ENCODE measurements around the gene LAYN.

LAYN gene

DNA sequence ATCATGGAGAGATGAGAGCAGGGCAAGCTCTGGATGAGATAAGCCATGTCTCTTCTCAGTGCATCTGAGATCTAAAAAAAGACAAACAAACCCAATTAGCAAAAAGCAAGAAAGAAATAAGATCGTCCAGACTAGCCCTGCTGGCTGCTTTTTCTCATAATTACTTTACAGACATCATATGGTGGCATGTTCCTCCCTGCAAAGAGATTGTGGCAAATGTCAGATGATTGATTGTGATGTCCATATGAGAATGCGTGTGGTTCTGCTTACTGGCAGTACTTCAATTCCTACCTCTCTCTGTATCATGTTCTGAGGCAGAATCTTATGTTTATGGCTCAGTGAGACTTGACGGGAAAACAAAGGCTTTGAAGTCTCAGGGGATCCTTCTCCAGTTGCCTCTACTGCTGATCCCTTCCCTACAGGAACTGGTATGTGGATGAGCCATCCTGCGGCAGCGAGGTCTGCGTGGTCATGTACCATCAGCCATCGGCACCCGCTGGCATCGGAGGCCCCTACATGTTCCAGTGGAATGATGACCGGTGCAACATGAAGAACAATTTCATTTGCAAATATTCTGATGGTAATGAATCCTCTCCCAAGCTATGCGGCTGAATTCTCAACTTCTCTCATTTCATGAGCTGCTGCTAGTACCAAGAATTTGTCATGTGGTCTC lies 8.8 kb downstream of the LAYN start:
- Histone ChIP-seq H3K36me3 (no peaks in the 10 kb centered on the region), H3K9me3 (no peaks in the 10 kb centered on the region), H3K4me1 (peaks cover 3% of the 10 kb centered on the region; the same call in 1 of the 2 replicates), H3K4me3 (ENCODE audit: low read depth, low read length) (no peak overlapping the region), H3K27me3 (no peaks in the 10 kb centered on the region; the same call in 1 of the 2 replicates)
- TF ChIP-seq, protein P1, sequence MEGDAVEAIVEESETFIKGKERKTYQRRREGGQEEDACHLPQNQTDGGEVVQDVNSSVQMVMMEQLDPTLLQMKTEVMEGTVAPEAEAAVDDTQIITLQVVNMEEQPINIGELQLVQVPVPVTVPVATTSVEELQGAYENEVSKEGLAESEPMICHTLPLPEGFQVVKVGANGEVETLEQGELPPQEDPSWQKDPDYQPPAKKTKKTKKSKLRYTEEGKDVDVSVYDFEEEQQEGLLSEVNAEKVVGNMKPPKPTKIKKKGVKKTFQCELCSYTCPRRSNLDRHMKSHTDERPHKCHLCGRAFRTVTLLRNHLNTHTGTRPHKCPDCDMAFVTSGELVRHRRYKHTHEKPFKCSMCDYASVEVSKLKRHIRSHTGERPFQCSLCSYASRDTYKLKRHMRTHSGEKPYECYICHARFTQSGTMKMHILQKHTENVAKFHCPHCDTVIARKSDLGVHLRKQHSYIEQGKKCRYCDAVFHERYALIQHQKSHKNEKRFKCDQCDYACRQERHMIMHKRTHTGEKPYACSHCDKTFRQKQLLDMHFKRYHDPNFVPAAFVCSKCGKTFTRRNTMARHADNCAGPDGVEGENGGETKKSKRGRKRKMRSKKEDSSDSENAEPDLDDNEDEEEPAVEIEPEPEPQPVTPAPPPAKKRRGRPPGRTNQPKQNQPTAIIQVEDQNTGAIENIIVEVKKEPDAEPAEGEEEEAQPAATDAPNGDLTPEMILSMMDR (IDR thresholded peaks at IDR 0.05; ENCODE audit: low read depth, low read length): no peak
- no peak for DNase-seq

DNA sequence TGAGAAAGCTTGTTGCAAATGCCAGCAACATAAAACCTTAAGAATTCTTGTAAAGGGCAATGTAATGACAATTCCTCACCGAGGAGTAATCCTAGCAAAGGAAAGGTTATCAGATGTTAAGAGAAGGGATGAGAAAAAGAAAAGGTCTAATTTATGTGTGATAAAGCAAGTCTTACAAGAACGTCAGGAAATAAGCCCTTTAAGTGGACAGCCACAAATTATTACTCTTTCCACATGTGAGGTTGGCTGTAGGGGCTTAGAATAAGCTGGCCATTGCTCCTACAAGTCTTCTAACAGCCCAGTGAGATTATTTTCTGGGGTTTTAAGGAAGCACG lies 9.3 kb downstream of the LAYN start:
- Histone ChIP-seq H3K4me3 (ENCODE audit: low read depth, low read length) (no peak overlapping the region), H3K9me3 (no peaks in the 10 kb centered on the region), H3K4me1 (peaks cover 3% of the 10 kb centered on the region; the same call in 1 of the 2 replicates), H3K27me3 (no peaks in the 10 kb centered on the region; the same call in 1 of the 2 replicates), H3K36me3 (no peaks in the 10 kb centered on the region)
- no peak for DNase-seq
- TF ChIP-seq, protein P1 (IDR thresholded peaks at IDR 0.05; ENCODE audit: low read depth, low read length): no peak

DNA sequence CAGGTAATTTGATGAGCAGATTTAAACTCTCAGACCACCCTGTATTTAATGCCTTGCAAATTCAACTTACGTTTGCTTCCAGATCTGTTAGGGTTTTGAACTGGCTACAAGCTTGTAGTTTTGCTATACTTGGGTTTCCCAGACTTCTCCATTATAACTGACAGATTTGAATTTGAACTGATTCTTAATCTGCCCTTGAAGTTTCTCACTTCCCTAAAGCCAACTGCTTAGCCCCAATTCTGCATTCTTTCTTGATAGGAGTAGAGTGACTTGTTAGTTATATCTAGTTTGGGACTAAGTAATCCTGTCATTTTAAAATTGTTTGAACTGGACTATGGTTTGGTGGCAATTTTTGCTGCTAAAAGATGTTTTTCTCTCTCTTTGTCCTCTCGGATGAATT lies 9.7 kb downstream of the LAYN start:
- peaks cover 3% of the 10 kb centered on the region; the same call in 1 of the 2 replicates for H3K4me1 ChIP-seq
- H3K4me3 ChIP-seq (ENCODE audit: low read depth, low read length): no peak overlapping the region
- no peaks in the 10 kb centered on the region; the same call in 1 of the 2 replicates for H3K27me3 ChIP-seq
- H3K9me3 ChIP-seq: no peaks in the 10 kb centered on the region
- TF ChIP-seq, protein P1 (IDR thresholded peaks at IDR 0.05; ENCODE audit: low read depth, low read length): no peak
- DNase-seq: no peak
- no peaks in the 10 kb centered on the region for H3K36me3 ChIP-seq

DNA sequence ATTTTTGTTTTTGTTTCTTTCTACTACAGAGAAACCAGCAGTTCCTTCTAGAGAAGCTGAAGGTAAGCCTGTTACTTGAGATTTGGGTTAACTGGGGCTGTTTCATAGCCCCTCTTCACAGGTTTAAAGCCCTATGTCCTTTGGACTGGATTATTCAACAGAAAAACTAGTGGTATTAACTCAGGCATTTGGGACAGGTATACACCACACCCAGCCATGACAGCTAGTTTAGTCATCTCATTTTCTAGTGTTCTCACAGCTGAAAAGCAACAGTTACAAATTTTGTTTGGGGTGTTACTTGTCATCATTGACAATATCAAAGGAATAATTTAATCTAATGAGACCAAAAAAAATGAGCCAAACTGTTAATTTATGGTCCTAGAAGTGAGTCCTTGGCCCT lies 14.0 kb downstream of the LAYN start:
- no peaks in the 10 kb centered on the region for H3K36me3 ChIP-seq
- H3K4me3 ChIP-seq (ENCODE audit: low read depth, low read length): no peak overlapping the region
- no peak for DNase-seq

DNA sequence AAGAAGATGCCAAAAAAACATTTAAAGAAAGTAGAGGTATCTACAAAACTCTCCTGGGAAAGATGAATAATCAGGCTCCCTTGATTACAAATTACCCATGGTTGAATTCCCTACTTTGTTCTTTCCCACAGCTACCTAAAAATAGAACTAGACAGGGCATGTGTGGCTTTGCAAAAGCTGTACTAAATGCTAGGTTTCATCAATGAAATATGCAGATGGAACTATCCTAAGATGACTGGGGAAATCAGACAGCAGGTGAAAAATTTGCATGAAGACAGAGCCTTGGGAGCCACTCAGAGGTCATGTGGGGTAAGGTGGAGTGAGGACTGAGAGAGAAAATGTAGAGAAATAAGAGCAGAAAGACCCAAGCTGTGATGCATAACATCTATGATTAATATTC lies 14.7 kb downstream of the LAYN start:
- Histone ChIP-seq H3K27me3 (no peaks in the 10 kb centered on the region), H3K9me3 (peaks cover 5% of the 10 kb centered on the region), H3K4me1 (no peaks in the 10 kb centered on the region), H3K4me3 (ENCODE audit: low read depth, low read length) (no peak overlapping the region), H3K36me3 (no peaks in the 10 kb centered on the region)
- TF ChIP-seq, protein P1 (IDR thresholded peaks at IDR 0.05; ENCODE audit: low read depth, low read length): no peak
- no peak for DNase-seq

More for the DNA sequence above, 14.0 kb downstream of the LAYN start:
- Histone ChIP-seq H3K4me1 (no peaks in the 10 kb centered on the region), H3K27me3 (no peaks in the 10 kb centered on the region), H3K9me3 (peaks cover 5% of the 10 kb centered on the region)
- TF ChIP-seq, protein P1 (IDR thresholded peaks at IDR 0.05; ENCODE audit: low read depth, low read length): no peak

DNA sequence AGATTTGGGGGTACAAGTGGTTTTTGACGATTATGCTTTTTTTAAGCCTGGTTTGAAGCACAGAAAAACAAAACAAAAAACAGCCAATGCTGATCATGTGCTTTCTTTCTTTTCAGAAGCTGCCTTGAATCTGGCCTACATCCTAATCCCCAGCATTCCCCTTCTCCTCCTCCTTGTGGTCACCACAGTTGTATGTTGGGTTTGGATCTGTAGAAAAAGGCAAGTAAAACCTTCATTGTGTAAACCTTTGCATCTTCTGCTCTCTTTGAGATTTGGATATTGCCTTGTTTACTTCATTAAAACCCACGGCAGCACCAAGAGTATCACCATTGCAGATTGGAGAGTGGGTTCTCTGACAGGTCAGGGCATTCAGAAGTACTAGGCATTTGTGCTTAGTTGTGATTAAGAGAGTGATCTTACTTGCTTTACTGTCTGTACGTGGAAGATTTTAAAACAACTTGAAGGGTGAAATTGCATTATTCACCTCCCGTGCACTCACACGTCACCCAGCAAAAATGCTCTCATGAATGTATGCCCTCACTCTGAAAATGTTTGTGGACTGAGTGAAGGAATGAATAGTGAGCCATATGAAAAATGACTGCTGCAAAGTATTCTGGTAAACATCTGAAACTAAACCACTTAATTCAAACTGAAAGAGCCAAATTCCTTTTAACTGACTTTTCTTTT lies 17.0 kb downstream of the LAYN start:
- Histone ChIP-seq H3K9me3 (peaks cover 5% of the 10 kb centered on the region), H3K4me3 (ENCODE audit: low read depth, low read length) (no peak overlapping the region), H3K36me3 (no peaks in the 10 kb centered on the region), H3K27me3 (no peaks in the 10 kb centered on the region), H3K4me1 (no peaks in the 10 kb centered on the region)
- no peak for DNase-seq
- TF ChIP-seq, protein P1 (IDR thresholded peaks at IDR 0.05; ENCODE audit: low read depth, low read length): no peak
